HG03135 (cell line): ENCODE data around the gene GRIN2C.
"Not testable (repeated sequence)": the region's sequence is repeated elsewhere in the genome, so short reads cannot be mapped to it uniquely, and the experiment has no call there.

ENCODE experiments used
- ATAC-seq: cut with Tn5 transposase; IDR thresholded peaks from one replicate; pipeline ENCODE4 v1.9.1; 2021; ENCODE audit warnings: mild to moderate bottlenecking, moderate library complexity; ENCODE audit not compliant: unreplicated experiment

The GRIN2C gene

GRCh38 chr17:74859459-74860228 lies at the start of gene GRIN2C:
Gene GRIN2C (minus strand): TSS chr17:74859885. CDS start chr17:74855092, 4,793 bp downstream.
- ATAC-seq = no peak

- not testable (repeated sequence) for ATAC-seq
These were observed 49.4 kb upstream of the GRIN2C start for GRCh38 chr17:74909097-74909496.

- no peak for ATAC-seq
These were observed 47.3 kb upstream of the GRIN2C start for GRCh38 chr17:74907012-74907411.

- ATAC-seq = not testable (repeated sequence)
These were observed 46.6 kb upstream of the GRIN2C start for GRCh38 chr17:74906214-74906793.

GRCh38 chr17:74904687-74905409 lies 45.2 kb upstream of the GRIN2C start:
- no peak for ATAC-seq

GRCh38 chr17:74903671-74904070 lies 44.0 kb upstream of the GRIN2C start:
- no peak for ATAC-seq

- no peak for ATAC-seq
These were observed 43.3 kb upstream of the GRIN2C start for GRCh38 chr17:74903034-74903433.

- no peak for ATAC-seq
These were observed 41.9 kb upstream of the GRIN2C start for GRCh38 chr17:74901353-74902135.

GRCh38 chr17:74900208-74900607 lies 40.5 kb upstream of the GRIN2C start:
- no peak for ATAC-seq

GRCh38 chr17:74898376-74898946 lies 38.8 kb upstream of the GRIN2C start:
- no peak for ATAC-seq

- no peak for ATAC-seq
These were observed 34.4 kb upstream of the GRIN2C start for GRCh38 chr17:74893936-74894671.

GRCh38 chr17:74892974-74893911 lies 33.6 kb upstream of the GRIN2C start, which contains the start of gene FADS6:
Gene FADS6 (minus strand): TSS chr17:74893633. CDS start chr17:74893595, 38 bp downstream.
- ATAC-seq = no peak

GRCh38 chr17:74892013-74892841 lies 32.5 kb upstream of the GRIN2C start:
- no peak for ATAC-seq

- ATAC-seq = no peak
These were observed 30.9 kb upstream of the GRIN2C start for GRCh38 chr17:74890554-74890953.

GRCh38 chr17:74888469-74888868 lies 28.8 kb upstream of the GRIN2C start:
- ATAC-seq = no peak

GRCh38 chr17:74883241-74883745 lies 23.6 kb upstream of the GRIN2C start:
- ATAC-seq = no peak

GRCh38 chr17:74882517-74883240 lies 23.0 kb upstream of the GRIN2C start:
- ATAC-seq = no peak
